Mesothelial cell of epicardium (in vitro differentiated cells): Measurements from ENCODE around the gene CDKN1C. TPM values are rescaled to one million over a fixed set of nuclear protein-coding genes. Genes with fewer than 3 reads are reported as not detected.

Source experiments
- DNase-seq, 2 experiments: peaks; one replicate each; pipeline ENCODE4 v3.0.0; 2021; ENCODE audit warnings: low spot score in 2 of 2; ENCODE audit not compliant: unreplicated experiment in 2 of 2
- H3K27ac Mint-ChIP-seq: 2 replicates; pipeline ENCODE4 v1.8.0; 2021; ENCODE audit warnings: mixed read lengths
- H3K27me3 Mint-ChIP-seq: 2 replicates; pipeline ENCODE4 v1.8.0; 2021; ENCODE audit warnings: low read depth, mixed read lengths
- H3K36me3 Mint-ChIP-seq: 2 replicates; pipeline ENCODE4 v1.8.0; 2021; ENCODE audit warnings: mixed read lengths
- H3K4me1 Mint-ChIP-seq: 2 replicates; pipeline ENCODE4 v1.8.0; 2021; ENCODE audit warnings: mixed read lengths
- H3K4me3 Mint-ChIP-seq: 2 replicates; pipeline ENCODE4 v1.8.0; 2021; ENCODE audit warnings: mild to moderate bottlenecking, moderate library complexity, mixed read lengths
- H3K9me3 Mint-ChIP-seq: 2 replicates; pipeline ENCODE4 v1.8.0; 2021; ENCODE audit warnings: mixed read lengths
- total RNA-seq: library from RNA; stranded (reverse); gene quantifications from 3 replicates; pipeline ENCODE4 v1.2.1, GENCODE V29; 2021
- TF ChIP-seq, protein P1 (sequence below): fragments of 200-600 bp; sonication (generic); IDR thresholded peaks from one replicate; pipeline ENCODE4 v1.5.0; 2021; ENCODE audit warnings: antibody characterized with exemption; ENCODE audit not compliant: unreplicated experiment

Gene CDKN1C
- total RNA-seq, 1 donor from 2014 or later = 146 TPM

DNA sequence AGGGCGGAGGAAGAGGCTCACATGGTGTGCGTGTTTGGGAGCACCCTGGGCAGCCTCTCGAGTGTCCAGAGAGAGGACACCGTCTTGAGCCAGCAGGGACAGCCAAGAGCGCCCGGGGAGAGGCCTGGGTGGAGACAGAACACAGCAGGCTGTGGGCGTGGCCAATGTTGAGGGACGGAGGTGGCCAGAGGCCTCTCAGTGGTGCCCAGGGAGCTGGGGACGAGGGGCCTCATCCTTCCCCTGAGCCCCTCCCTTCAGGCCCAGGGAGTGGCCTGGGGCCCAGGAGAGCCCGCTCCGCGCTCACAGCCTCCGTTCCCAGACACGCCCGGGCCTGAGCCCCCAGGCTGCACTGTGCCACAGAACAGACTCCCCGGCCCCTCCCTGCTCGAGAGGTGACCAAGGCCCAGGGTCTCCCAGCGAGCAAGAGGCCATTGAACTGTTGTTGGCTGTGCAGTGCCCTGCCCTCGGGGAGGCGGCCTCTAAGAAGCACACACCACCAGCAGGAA, 48.4 kb downstream of the CDKN1C start:
- TF ChIP-seq, protein P1, sequence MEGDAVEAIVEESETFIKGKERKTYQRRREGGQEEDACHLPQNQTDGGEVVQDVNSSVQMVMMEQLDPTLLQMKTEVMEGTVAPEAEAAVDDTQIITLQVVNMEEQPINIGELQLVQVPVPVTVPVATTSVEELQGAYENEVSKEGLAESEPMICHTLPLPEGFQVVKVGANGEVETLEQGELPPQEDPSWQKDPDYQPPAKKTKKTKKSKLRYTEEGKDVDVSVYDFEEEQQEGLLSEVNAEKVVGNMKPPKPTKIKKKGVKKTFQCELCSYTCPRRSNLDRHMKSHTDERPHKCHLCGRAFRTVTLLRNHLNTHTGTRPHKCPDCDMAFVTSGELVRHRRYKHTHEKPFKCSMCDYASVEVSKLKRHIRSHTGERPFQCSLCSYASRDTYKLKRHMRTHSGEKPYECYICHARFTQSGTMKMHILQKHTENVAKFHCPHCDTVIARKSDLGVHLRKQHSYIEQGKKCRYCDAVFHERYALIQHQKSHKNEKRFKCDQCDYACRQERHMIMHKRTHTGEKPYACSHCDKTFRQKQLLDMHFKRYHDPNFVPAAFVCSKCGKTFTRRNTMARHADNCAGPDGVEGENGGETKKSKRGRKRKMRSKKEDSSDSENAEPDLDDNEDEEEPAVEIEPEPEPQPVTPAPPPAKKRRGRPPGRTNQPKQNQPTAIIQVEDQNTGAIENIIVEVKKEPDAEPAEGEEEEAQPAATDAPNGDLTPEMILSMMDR = no peak
- Mint-ChIP-seq H3K4me3 (peak overlapping the region; percentile 34), H3K4me1 (peaks cover 57% of the 10 kb centered on the region), H3K9me3 (no peaks in the 10 kb centered on the region), H3K36me3 (no peaks in the 10 kb centered on the region), H3K27me3 (no peaks in the 10 kb centered on the region), H3K27ac (peak overlapping the region; percentile 86)
- DNase-seq = peak; percentile 48 to 77

DNA sequence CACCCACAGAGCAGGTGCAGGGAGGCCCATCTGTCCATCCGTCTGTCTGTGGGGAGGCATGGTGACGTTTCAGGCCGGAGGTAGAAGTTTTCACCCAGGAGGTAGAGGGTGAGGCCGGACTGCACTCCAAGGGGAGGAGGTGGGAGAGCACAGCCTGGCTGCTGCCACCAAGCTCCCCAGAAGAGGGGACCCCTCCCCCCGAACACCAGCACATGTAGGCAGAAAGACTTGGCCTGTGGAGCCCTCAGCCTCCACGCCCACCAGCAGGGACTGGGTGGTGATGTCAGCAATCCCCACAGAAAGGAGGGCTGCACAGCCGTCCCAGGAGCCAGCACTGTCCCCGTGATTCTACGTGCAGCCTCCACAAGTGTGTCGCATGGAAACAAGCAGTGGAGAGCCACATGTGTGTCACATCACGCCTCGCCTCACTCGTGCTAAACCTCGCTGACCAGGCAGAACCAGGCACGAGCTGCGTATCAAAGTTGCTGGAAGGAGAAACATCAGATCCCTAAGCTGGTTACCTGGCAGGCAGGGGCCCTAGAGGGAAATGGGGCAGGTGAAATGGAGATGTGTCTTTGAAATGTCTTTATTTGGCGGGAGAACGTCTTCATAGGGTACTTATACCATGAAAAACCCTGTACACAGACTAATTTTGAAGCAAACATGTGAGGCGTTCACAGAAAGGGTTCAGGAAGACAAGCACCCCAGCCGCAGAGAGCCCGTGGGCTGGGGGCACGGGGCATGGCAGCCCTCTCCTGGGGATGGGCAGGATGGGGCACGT, 49.1 kb downstream of the CDKN1C start:
- TF ChIP-seq, protein P1 = no peak
- H3K27ac Mint-ChIP-seq = peak overlapping the region; percentile 86
- no peaks in the 10 kb centered on the region for H3K27me3 Mint-ChIP-seq
- H3K4me1 Mint-ChIP-seq = peaks cover 57% of the 10 kb centered on the region
- H3K4me3 Mint-ChIP-seq = no peak overlapping the region
- DNase-seq = no peak
- no peaks in the 10 kb centered on the region for H3K9me3 Mint-ChIP-seq
- no peaks in the 10 kb centered on the region for H3K36me3 Mint-ChIP-seq

DNA sequence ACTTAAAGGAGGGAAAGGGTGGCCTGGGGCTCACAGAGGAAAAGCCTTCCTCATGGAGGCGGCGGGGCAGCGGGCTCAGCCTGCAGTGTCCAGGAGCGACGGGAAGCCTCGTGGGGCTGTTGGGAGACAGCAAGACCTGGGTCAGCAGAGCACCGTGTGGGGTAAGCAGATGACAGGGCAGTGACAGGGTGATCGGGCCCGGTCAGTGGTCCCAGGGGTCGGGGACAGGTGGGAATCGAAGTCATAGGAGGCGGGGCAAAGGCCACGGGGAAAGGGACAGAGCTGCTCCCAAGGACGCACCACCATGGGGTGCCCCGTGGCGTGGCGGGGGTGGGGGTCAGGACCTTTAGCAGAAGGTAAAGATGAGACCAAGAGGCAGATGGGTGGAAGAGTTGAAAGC, 49.8 kb downstream of the CDKN1C start:
- Mint-ChIP-seq H3K27ac (peak overlapping the region; percentile 86), H3K4me1 (peaks cover 55% of the 10 kb centered on the region), H3K36me3 (no peaks in the 10 kb centered on the region), H3K4me3 (no peak overlapping the region), H3K27me3 (no peaks in the 10 kb centered on the region), H3K9me3 (no peaks in the 10 kb centered on the region)
- TF ChIP-seq, protein P1 = no peak
- no peak for DNase-seq

DNA sequence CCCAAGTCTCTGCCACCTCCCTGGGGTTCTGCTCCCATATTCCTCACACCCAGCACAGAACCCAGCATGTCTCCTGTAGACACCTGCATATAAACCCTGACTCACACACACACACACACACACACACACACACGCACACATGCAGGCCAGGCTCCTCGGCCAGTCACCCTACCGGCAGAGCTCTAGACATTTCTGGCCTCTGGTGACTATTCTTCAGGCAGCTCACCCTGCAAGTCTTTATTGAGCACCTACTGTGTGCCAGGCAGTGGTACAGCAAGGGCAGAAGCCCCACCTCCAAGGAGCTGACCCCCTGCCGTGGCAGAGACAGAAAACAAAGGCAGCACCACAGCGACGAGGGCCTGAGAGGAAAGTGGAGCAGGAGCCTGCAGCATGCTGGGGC, 50.3 kb downstream of the CDKN1C start:
- DNase-seq = no peak
- H3K9me3 Mint-ChIP-seq = no peaks in the 10 kb centered on the region
- H3K27me3 Mint-ChIP-seq = no peaks in the 10 kb centered on the region
- TF ChIP-seq, protein P1 = no peak
- H3K27ac Mint-ChIP-seq = peak overlapping the region; percentile 86
- H3K4me3 Mint-ChIP-seq = no peak overlapping the region
- peaks cover 52% of the 10 kb centered on the region for H3K4me1 Mint-ChIP-seq
- no peaks in the 10 kb centered on the region for H3K36me3 Mint-ChIP-seq

DNA sequence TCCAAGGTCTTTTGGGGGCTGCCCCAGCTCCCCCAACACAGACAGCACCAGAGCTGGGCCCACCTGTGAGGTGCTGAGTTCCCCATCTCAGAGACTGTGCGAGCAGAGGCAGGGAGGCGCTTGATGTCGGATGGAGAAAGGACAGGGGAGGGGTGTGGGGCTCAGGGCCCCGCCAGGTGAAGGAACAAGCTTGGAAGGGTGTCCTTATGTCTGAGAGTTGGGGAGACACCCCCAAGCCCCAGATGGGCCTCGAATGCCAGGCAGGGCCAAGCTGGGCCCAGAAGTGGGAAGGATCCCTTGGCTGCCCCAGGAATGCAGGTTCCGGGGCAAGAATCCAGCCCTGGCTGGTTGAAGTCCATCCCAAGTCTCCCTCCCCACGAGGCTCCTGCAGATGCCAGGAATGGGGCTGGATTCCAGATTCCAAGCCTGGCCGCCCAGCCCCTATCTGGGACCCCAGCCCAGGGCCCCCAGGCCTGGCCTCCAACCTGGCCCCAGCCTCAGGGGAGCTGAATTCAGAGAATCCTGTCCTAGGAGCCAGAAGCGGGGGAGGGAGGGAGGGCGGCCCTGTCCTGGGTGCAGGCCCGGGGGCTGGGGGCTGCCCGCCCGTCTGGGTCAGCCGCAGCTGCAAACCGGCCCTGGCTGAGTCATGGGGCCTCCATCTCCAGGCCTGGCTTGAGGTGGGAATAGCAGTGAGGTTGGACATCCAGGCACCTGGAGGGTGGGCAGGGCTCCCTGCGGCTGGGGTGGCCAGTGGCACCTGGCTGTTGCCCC, 50.9 kb downstream of the CDKN1C start:
- peaks cover under 1% of the 10 kb centered on the region for H3K9me3 Mint-ChIP-seq
- H3K27me3 Mint-ChIP-seq = no peaks in the 10 kb centered on the region
- no peak overlapping the region for H3K4me3 Mint-ChIP-seq
- TF ChIP-seq, protein P1 = no peak
- no peaks in the 10 kb centered on the region for H3K36me3 Mint-ChIP-seq
- H3K27ac Mint-ChIP-seq = no peak overlapping the region
- DNase-seq = no peak
- peaks cover 46% of the 10 kb centered on the region for H3K4me1 Mint-ChIP-seq
